ENCODE measurements around the gene CHD6.
A peak's percentile ranks its signal among the peaks of the same experiment; 100 is the strongest.

Gene CHD6

GRCh38 chr20:41393705-41394066 lies 224.5 kb downstream of the CHD6 start:
- DNase-seq (ENCODE audit: low read depth): no peak

GRCh38 chr20:41392871-41393704 lies 225.1 kb downstream of the CHD6 start:
- DNase-seq (ENCODE audit: low read depth): peak; percentile 6

- no peak for DNase-seq (ENCODE audit: low read depth)
Measured at GRCh38 chr20:41392295-41392694, 225.9 kb downstream of the CHD6 start.

GRCh38 chr20:41391587-41392001 lies 226.6 kb downstream of the CHD6 start:
- DNase-seq (ENCODE audit: low read depth): no peak

GRCh38 chr20:41390889-41391288 lies 227.3 kb downstream of the CHD6 start:
- no peak for DNase-seq (ENCODE audit: low read depth)

GRCh38 chr20:41387444-41387851 lies 230.7 kb downstream of the CHD6 start:
- no peak for DNase-seq (ENCODE audit: low read depth)

- DNase-seq (ENCODE audit: low read depth): peak; percentile 26
Measured at GRCh38 chr20:41386502-41387427, 231.4 kb downstream of the CHD6 start.

GRCh38 chr20:41382791-41383305 lies 235.3 kb downstream of the CHD6 start:
- DNase-seq (ENCODE audit: low read depth): no peak

GRCh38 chr20:41380551-41381193 lies 237.5 kb downstream of the CHD6 start:
- no peak for DNase-seq (ENCODE audit: low read depth)

GRCh38 chr20:41379551-41379950 lies 238.6 kb downstream of the CHD6 start:
- no peak for DNase-seq (ENCODE audit: low read depth)

GRCh38 chr20:41377275-41377674 lies 240.9 kb downstream of the CHD6 start:
- DNase-seq (ENCODE audit: low read depth): no peak

GRCh38 chr20:41376349-41376748 lies 241.8 kb downstream of the CHD6 start:
- no peak for DNase-seq (ENCODE audit: low read depth)

GRCh38 chr20:41375846-41376245 lies 242.3 kb downstream of the CHD6 start:
- DNase-seq (ENCODE audit: low read depth): no peak

GRCh38 chr20:41373931-41374920 lies 244.0 kb downstream of the CHD6 start:
- DNase-seq (ENCODE audit: low read depth): no peak

GRCh38 chr20:41373251-41373783 lies 244.9 kb downstream of the CHD6 start:
- DNase-seq (ENCODE audit: low read depth): no peak

GRCh38 chr20:41371371-41371770 lies 246.8 kb downstream of the CHD6 start:
- DNase-seq (ENCODE audit: low read depth): no peak

GRCh38 chr20:41370176-41370575 lies 248.0 kb downstream of the CHD6 start:
- no peak for DNase-seq (ENCODE audit: low read depth)

- DNase-seq (ENCODE audit: low read depth): no peak
Measured at GRCh38 chr20:41369673-41370072, 248.5 kb downstream of the CHD6 start.

GRCh38 chr20:41367956-41368355 lies 250.2 kb downstream of the CHD6 start:
- no peak for DNase-seq (ENCODE audit: low read depth)

GRCh38 chr20:41367393-41367695 lies 250.8 kb downstream of the CHD6 start:
- no peak for DNase-seq (ENCODE audit: low read depth)
